Pancreas (tissue), 10 donors: ENCODE measurements around the gene RERE. TPM values are rescaled to one million over a fixed set of nuclear protein-coding genes. Genes with fewer than 3 reads are reported as not detected.

Experiments
- ATAC-seq, 4 donors: fragments of 200-7000 bp; cut with Tn5 transposase; one replicate each; pipeline versions ENCODE4 v1.8.0 to v1.9.1; 2020; ENCODE audit warnings: mild to moderate bottlenecking in 4 of 4, moderate library complexity in 4 of 4
- DNase-seq, 6 donors: peaks; one replicate each; pipeline ENCODE4 v3.0.0-alpha.2; 2020
- FAIRE-seq: peaks from 2 replicates; lab custom pipeline; 2012; peaks lifted over from hg19 to GRCh38; lab: Jason Lieb, UNC
- H3K27ac ChIP-seq, 4 donors: fragments of 200-600 bp; sonication (generic); 1 replicate in 3 of 4; 2 replicates in 1 of 4; pipeline versions ENCODE4 v1.5.0 to v1.8.0; 2020
- H3K27me3 ChIP-seq, 4 donors: fragments of 200-600 bp; one replicate each; pipeline ENCODE4 v1.8.0; 2021
- H3K36me3 ChIP-seq, 3 donors: fragments of 200-600 bp; sonication (generic) in 1 of 3; one replicate each; pipeline versions ENCODE4 v1.5.0 to v1.8.0; 2020 to 2021
- H3K4me1 ChIP-seq, 3 donors: fragments of 200-600 bp; one replicate each; pipeline ENCODE4 v1.8.0; 2021
- H3K4me3 ChIP-seq, 4 donors: fragments of 200-600 bp; sonication (generic) in 2 of 4; one replicate each; pipeline versions ENCODE4 v1.5.0 to v1.8.0; 2020 to 2021
- H3K9me3 ChIP-seq, 4 donors: fragments of 200-600 bp; one replicate each; pipeline ENCODE4 v1.8.0; 2021
- WGBS, 2 donors: extraction: QIAGEN DNeasy Blood & Tissue Kit; methylation state at CpG; one replicate each; pipeline ENCODE4 v1.1.7; 2013; 5-methylcytosine and 5-hydroxymethylcytosine counted together
- intact Hi-C, 3 donors: fragments of 100-400 bp; cut with DNase I; formaldehyde crosslinking; loops; one replicate each; pipeline versions ENCODE4 v1.11.1 to v1.14.2; 2022
- polyA plus RNA-seq, 2 donors: library from polyadenylated mRNA; stranded (reverse); fragments of 200-250 nt; gene quantifications; one replicate each; pipeline ENCODE4 v1.2.3, GENCODE V29; 2013
- total RNA-seq, 6 donors: library from RNA; stranded (reverse); fragmentation: NEBNext Ultra II Directional in 4 of 6; extraction: Animal tissue kit (Norgen Biotek cat#: 25700) in 4 of 6; gene quantifications; one replicate each; pipeline versions ENCODE4 v1.2.1 to v1.2.4, GENCODE V29; 2021 to 2023
- TF ChIP-seq, protein P1 (sequence below), 4 donors: fragments of 200-600 bp; sonication (generic) in 3 of 4; IDR thresholded peaks; one replicate each; pipeline versions ENCODE4 v1.5.0 to v1.8.0; 2021; ENCODE audit warnings: antibody characterized with exemption in 4 of 4
- donor health status: healthy with polysubstance abuse.
- donor health status: DM: no; HTN: no; CAD: no; lungs with moderate emphysema.
- donor health status: DM: no; HTN: no; CAD: no.
- donor health status: control.
- donor health status: control.
- donor health status: Bipolar disorder and iron deficiency.
- donor health status: DM: yes; HTN: yes; CAD: no.
- donor health status: DM: no; HTN: no; CAD: no.
- donor health status: DM: no; HTN: no; CAD: no.
- donor health status: DM: yes; HTN: yes; CAD: no.

The RERE gene
- total and polyA plus RNA-seq, 8 donors, result 27.0 to 76.7 (median 50.7) TPM

DNA sequence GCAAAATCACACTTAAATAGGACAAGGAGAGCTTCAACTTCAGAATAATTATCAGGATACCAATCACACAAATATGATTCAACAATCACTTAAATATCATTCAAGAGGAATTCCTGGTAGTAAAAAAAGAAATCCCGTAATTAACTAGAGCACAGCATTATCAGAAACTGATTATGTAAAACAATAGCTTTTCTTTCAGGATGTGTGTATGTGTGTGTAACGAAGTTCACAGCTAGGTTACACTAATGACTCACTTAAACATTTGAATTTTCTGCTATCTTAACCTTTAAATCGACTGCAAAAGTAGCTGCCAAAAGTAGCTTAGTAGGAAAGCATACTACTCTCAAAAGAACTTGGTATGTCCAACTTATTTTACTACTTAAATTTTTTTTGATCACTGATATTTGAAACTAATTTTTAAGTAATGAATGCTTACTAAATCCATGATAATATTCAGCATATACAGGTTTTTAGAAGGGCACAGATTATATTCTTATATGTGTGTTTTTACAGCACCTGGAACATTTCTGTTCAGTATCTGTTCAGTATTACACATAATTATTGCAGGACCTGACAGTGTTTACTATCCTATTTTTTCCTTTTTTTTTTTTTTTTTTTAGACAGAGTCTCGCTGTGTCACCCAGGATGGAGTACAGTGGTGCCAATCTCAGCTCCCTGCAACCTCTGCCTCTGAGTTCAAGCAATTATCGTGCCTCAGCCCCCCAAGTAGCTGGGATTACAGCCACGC lies 4.2 kb downstream of the RERE start:
- TF ChIP-seq, protein P1, sequence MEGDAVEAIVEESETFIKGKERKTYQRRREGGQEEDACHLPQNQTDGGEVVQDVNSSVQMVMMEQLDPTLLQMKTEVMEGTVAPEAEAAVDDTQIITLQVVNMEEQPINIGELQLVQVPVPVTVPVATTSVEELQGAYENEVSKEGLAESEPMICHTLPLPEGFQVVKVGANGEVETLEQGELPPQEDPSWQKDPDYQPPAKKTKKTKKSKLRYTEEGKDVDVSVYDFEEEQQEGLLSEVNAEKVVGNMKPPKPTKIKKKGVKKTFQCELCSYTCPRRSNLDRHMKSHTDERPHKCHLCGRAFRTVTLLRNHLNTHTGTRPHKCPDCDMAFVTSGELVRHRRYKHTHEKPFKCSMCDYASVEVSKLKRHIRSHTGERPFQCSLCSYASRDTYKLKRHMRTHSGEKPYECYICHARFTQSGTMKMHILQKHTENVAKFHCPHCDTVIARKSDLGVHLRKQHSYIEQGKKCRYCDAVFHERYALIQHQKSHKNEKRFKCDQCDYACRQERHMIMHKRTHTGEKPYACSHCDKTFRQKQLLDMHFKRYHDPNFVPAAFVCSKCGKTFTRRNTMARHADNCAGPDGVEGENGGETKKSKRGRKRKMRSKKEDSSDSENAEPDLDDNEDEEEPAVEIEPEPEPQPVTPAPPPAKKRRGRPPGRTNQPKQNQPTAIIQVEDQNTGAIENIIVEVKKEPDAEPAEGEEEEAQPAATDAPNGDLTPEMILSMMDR (IDR thresholded peaks at IDR 0.05), result no peak

GRCh38 chr1:8812081-8812480 lies 5.4 kb downstream of the RERE start:
- intact Hi-C loops, result no loop called here
- H3K27ac ChIP-seq, result no peak overlapping the region
- no peaks in the 10 kb centered on the region for H3K9me3 ChIP-seq
- peaks cover 0 to 11% (median 6%) of the 10 kb centered on the region in 3 donors for H3K4me1 ChIP-seq
- DNase-seq, result no peak
- H3K27me3 ChIP-seq, result no peaks in the 10 kb centered on the region
- H3K36me3 ChIP-seq, result no peaks in the 10 kb centered on the region
- no peak for ATAC-seq
- no peak overlapping the region for H3K4me3 ChIP-seq
- no peak for FAIRE-seq
- WGBS, 2 donors, result 84 to 88% methylated on average over 6 of the region's 6 CpGs
- TF ChIP-seq, protein P1 (IDR thresholded peaks at IDR 0.05), result no peak

More for the DNA sequence above, 4.2 kb downstream of the RERE start:
- no peak for FAIRE-seq
- peaks cover 0 to 11% (median 6%) of the 10 kb centered on the region in 3 donors for H3K4me1 ChIP-seq
- intact Hi-C loops, result no loop called here
- DNase-seq, result no peak
- H3K36me3 ChIP-seq, result no peaks in the 10 kb centered on the region
- no peak for ATAC-seq
- peak overlapping the region in 1 of 4 donors; percentile 2 for H3K27ac ChIP-seq
- H3K27me3 ChIP-seq, result no peaks in the 10 kb centered on the region
- WGBS, 2 donors, result 50 to 55% methylated on average over 6 of the region's 6 CpGs
- H3K4me3 ChIP-seq, result no peak overlapping the region
- no peaks in the 10 kb centered on the region for H3K9me3 ChIP-seq

DNA sequence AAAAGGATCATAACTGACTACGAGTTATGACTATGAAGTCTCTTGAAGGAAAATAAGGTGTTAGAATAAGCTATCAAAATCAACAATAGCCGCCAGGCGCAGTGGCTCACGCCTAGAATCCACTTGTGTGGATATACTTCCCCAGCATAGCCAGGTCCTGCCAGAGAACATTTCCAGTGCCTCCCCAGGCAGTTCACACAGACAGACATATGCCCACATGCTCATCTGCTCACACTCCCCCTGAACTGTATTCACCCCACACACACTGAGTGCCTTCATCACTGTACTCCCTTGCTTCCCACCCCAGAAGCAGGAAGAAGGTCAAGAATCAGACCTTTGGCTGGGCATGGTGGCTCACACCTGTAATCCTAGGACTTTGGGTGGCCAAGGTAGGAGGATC lies 6.5 kb downstream of the RERE start:
- no peak overlapping the region for H3K27ac ChIP-seq
- TF ChIP-seq, protein P1 (IDR thresholded peaks at IDR 0.05), result no peak
- ATAC-seq, result no peak
- DNase-seq, result no peak
- H3K36me3 ChIP-seq, result no peaks in the 10 kb centered on the region
- 86 to 93% methylated on average over 4 of the region's 4 CpGs for WGBS, 2 donors
- peaks cover 0 to 7% (median 6%) of the 10 kb centered on the region in 3 donors for H3K4me1 ChIP-seq
- no peak for FAIRE-seq
- H3K9me3 ChIP-seq, result no peaks in the 10 kb centered on the region
- intact Hi-C loops, result no loop called here
- H3K4me3 ChIP-seq, result no peak overlapping the region
- no peaks in the 10 kb centered on the region for H3K27me3 ChIP-seq

DNA sequence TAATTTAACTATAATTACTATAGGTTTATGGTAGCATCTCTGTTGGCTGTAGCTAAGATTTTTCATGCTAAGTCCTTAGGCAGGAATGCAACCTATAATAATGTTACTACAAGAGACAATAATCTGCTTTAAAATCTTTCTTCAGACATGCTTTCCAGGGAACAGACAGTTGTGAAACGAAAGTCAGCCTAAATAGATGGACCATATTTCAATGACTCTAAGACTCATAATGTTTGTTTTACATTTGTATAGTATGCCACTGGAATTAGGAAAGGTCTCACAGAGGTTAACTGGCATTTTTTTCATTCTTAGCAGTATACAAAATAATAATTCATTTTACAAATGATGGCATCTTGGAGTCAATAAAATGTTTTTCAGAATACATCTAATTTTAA lies 8.1 kb downstream of the RERE start:
- DNase-seq (no peak), ATAC-seq (no peak), FAIRE-seq (no peak)
- Histone ChIP-seq H3K36me3 (no peaks in the 10 kb centered on the region), H3K4me3 (no peak overlapping the region), H3K27ac (no peak overlapping the region), H3K27me3 (no peaks in the 10 kb centered on the region), H3K4me1 (no peaks in the 10 kb centered on the region), H3K9me3 (no peaks in the 10 kb centered on the region)
- intact Hi-C loops, result no loop called here
- TF ChIP-seq, protein P1 (IDR thresholded peaks at IDR 0.05), result no peak
- 72 to 83% methylated on average over 1 of the region's 1 CpG for WGBS, 2 donors

DNA sequence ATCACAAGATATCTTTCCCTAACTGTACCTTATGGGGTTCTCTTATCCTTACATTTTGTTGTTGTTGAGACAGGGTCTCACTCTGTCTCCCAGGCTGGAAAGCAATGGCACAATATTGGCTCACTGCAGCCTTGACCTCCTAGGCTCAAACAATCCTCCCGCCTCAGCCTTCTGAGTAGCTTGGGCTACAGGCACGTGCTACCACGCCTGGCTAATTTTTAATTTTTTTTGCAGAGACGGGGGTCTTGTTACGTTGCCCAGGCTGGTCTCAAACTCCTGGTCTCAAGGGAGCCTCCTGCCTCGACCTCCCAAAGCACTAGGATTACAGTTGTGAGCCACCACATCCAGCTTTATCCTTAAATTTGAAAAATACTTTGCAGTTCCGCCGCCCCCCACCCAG lies 10.4 kb downstream of the RERE start:
- Histone ChIP-seq H3K4me3 (no peak overlapping the region), H3K4me1 (no peaks in the 10 kb centered on the region), H3K36me3 (no peaks in the 10 kb centered on the region), H3K27me3 (no peaks in the 10 kb centered on the region), H3K27ac (no peak overlapping the region), H3K9me3 (no peaks in the 10 kb centered on the region)
- intact Hi-C loops, result no loop called here
- 84 to 91% methylated on average over 8 of the region's 8 CpGs for WGBS, 2 donors
- no peak for DNase-seq
- TF ChIP-seq, protein P1 (IDR thresholded peaks at IDR 0.05), result no peak
- no peak for FAIRE-seq
- ATAC-seq, result no peak
